Osteocyte (in vitro differentiated cells): ENCODE measurements around the gene MATR3. TPM values are rescaled to one million over a fixed set of nuclear protein-coding genes. Genes with fewer than 3 reads are reported as not detected.

ENCODE experiments used
- DNase-seq: peaks from one replicate; pipeline ENCODE4 v3.0.0; 2021; ENCODE audit warnings: mixed read lengths; ENCODE audit not compliant: unreplicated experiment; ENCODE audit errors: extremely low spot score
- H3K27ac Mint-ChIP-seq: one replicate; pipeline ENCODE4 v1.8.0; 2021; ENCODE audit warnings: mild to moderate bottlenecking, mixed read lengths; ENCODE audit not compliant: unreplicated experiment
- H3K27me3 Mint-ChIP-seq: one replicate; pipeline ENCODE4 v1.8.0; 2021; ENCODE audit warnings: mixed read lengths; ENCODE audit not compliant: unreplicated experiment
- H3K36me3 Mint-ChIP-seq: one replicate; pipeline ENCODE4 v1.8.0; 2021; ENCODE audit warnings: mixed read lengths; ENCODE audit not compliant: unreplicated experiment
- H3K4me1 Mint-ChIP-seq: one replicate; pipeline ENCODE4 v1.8.0; 2021; ENCODE audit warnings: mixed read lengths; ENCODE audit not compliant: unreplicated experiment
- H3K4me3 Mint-ChIP-seq: one replicate; pipeline ENCODE4 v1.8.0; 2021; ENCODE audit warnings: mild to moderate bottlenecking, moderate library complexity, mixed read lengths; ENCODE audit not compliant: unreplicated experiment
- H3K9me3 Mint-ChIP-seq: one replicate; pipeline ENCODE4 v1.8.0; 2021; ENCODE audit warnings: mixed read lengths; ENCODE audit not compliant: unreplicated experiment
- total RNA-seq: library from RNA; stranded (reverse); gene quantifications from 2 replicates; pipeline ENCODE4 v1.2.1, GENCODE V29; 2021
- TF ChIP-seq, protein P1 (sequence below): fragments of 200-600 bp; sonication (generic); IDR thresholded peaks from 2 replicates; pipeline ENCODE4 v1.5.0; 2021; ENCODE audit warnings: antibody characterized with exemption, mild to moderate bottlenecking, moderate library complexity

The MATR3 gene
- total RNA-seq, 1 donor from 2014 or later: 218 TPM

DNA sequence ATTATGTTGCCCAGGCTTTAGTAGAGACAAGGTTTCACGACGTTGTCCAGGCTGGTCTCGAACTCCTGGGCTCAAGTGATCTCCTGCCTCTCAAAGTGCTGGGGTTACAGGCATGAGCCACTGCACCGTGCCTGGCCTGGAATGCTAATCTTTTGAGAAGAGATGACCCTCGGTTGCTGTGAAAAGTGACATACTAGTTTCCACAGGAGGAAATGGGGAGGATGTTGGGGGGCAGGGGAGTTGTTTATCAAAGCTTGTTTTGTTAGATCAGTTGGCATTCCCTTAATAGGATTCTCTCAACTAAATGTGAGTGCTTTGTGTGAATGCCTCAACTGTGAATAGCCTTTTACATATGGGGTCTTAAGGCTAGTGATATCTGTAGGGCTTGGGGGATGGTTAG, 16.4 kb upstream of the MATR3 start:
- DNase-seq: no peak
- TF ChIP-seq, protein P1, sequence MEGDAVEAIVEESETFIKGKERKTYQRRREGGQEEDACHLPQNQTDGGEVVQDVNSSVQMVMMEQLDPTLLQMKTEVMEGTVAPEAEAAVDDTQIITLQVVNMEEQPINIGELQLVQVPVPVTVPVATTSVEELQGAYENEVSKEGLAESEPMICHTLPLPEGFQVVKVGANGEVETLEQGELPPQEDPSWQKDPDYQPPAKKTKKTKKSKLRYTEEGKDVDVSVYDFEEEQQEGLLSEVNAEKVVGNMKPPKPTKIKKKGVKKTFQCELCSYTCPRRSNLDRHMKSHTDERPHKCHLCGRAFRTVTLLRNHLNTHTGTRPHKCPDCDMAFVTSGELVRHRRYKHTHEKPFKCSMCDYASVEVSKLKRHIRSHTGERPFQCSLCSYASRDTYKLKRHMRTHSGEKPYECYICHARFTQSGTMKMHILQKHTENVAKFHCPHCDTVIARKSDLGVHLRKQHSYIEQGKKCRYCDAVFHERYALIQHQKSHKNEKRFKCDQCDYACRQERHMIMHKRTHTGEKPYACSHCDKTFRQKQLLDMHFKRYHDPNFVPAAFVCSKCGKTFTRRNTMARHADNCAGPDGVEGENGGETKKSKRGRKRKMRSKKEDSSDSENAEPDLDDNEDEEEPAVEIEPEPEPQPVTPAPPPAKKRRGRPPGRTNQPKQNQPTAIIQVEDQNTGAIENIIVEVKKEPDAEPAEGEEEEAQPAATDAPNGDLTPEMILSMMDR: no peak
- Mint-ChIP-seq H3K4me1 (peaks cover 41% of the 10 kb centered on the region), H3K27me3 (no peaks in the 10 kb centered on the region), H3K36me3 (peaks cover 2% of the 10 kb centered on the region), H3K4me3 (no peak overlapping the region), H3K27ac (no peak overlapping the region), H3K9me3 (no peaks in the 10 kb centered on the region)

DNA sequence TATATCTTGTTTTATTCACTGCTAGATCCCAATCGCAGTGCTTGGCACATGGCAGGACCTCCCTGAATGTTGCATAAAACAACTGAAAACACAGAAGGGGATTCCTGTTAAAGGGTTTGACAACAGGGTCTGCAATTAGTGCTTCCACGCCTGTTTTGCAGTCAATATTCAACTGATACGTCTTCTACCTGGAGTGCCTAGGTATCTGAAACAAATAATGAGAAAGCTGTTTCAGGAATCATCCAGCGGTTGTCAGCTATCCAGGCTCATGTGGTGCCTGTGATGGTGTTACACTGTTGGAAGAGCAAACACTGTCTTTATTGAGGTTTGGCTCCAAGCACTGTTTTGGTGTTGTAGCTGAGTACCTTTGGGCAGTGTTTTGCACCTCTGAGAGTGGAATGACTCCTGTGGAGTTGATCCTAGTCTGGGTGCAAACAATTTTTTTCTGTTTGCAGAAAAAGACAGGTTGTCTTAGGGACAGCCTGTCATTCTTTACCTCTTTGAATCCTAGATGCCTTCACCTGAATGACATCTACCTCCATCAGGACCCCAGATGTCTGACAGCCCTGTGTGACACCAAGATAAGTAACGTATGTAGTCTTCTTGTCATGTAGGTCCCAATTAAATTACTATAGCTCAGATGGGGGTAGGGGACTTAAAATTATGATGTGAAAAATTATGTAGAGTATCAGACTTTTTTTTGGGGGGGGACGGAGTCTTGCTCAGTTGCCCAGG, 14.8 kb upstream of the MATR3 start:
- no peak for DNase-seq
- H3K36me3 Mint-ChIP-seq: peaks cover 11% of the 10 kb centered on the region
- no peaks in the 10 kb centered on the region for H3K27me3 Mint-ChIP-seq
- no peak overlapping the region for H3K4me3 Mint-ChIP-seq
- H3K4me1 Mint-ChIP-seq: peaks cover 30% of the 10 kb centered on the region
- H3K27ac Mint-ChIP-seq: no peak overlapping the region
- no peaks in the 10 kb centered on the region for H3K9me3 Mint-ChIP-seq
- TF ChIP-seq, protein P1: no peak

DNA sequence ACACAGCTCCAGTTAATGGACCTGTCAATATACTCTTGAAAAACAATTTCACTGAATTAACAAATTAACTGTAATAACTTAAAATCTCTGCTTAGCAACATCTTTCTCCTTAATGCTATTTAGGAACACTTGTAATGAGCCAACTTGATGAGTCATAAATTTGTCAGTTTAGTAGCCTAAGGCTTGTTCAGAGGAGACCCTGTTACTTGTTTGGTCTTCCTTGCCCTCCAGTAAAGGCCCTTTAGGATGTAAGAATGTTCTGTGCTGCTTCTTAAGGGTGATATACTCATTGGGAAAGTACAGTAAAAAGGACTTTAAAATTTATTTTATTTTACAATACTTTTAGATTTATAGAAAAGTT, 11.4 kb upstream of the MATR3 start:
- TF ChIP-seq, protein P1: no peak
- Mint-ChIP-seq H3K4me1 (peaks cover 15% of the 10 kb centered on the region), H3K27ac (no peak overlapping the region), H3K9me3 (no peaks in the 10 kb centered on the region), H3K27me3 (no peaks in the 10 kb centered on the region), H3K36me3 (peaks cover 17% of the 10 kb centered on the region), H3K4me3 (no peak overlapping the region)
- DNase-seq: no peak

DNA sequence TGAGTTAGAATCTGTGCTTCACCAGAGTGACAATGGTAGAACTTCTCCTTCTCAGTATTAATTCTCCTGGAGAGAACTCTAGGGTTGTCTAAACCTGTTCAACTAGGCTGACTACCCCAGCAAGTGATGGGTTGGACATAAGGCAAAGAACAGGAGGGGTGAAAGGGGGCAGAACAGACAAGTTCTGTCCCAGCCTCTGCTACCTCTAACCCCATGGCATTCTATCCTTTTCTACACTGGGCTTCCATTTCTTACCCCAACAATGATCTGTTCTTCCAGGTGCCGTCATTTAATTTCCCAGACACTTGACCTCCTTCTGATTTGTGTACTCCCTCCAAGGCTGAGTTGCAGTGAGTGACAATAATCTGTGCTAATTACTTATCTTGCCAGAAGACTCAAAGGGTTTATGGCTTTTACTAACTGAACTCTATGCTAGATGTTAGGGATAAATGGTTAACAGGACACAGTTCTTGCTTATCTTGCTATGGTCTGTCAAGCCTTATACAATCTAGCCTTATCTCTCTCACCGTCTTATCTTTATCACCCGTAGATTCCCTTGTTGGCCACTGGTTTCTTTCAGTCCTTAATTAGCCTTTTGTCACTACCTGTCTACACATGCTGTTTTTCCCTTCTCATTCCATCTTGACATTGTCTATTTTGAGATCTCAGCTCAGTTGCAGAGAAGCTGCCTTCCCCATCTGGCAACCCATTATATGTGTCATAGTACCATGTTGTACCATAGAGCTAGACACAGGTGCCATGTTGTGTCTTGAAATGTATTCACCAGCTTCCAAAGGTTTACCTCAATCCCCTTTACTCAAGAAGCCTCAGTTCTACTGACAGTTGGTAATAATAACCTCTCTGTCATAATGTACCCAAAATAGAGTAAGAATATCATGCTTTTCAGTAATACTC, 10.0 kb upstream of the MATR3 start:
- Mint-ChIP-seq H3K36me3 (peaks cover 17% of the 10 kb centered on the region), H3K9me3 (no peaks in the 10 kb centered on the region), H3K27ac (no peak overlapping the region)

More for the DNA sequence above, 10.0 kb upstream of the MATR3 start:
- Mint-ChIP-seq H3K27me3 (no peaks in the 10 kb centered on the region), H3K4me1 (peaks cover 15% of the 10 kb centered on the region), H3K4me3 (no peak overlapping the region)
- DNase-seq: no peak
- TF ChIP-seq, protein P1: no peak
